Ureter (tissue), 1 donor: ENCODE data around the gene HABP4. TPM values are rescaled to one million over a fixed set of nuclear protein-coding genes. Genes with fewer than 3 reads are reported as not detected.
"Not testable (repeated sequence)": the region's sequence is repeated elsewhere in the genome, so short reads cannot be mapped to it uniquely, and the experiment has no call there.

Experiments
- DNase-seq: peaks from one replicate; pipeline ENCODE4 v3.0.0-alpha.2; 2020; ENCODE audit warnings: low spot score
- total RNA-seq: library from RNA; stranded (reverse); gene quantifications from one replicate; pipeline ENCODE4 v1.2.4, GENCODE V29; 2023
- donor health status: DM: yes; HTN: yes; CAD: no.

The HABP4 gene
- total RNA-seq, 1 donor from 2014 or later, result 13.4 TPM

- no peak for DNase-seq
Observed at GRCh38 chr9:96498796-96499195, 48.8 kb downstream of the HABP4 start.

DNA sequence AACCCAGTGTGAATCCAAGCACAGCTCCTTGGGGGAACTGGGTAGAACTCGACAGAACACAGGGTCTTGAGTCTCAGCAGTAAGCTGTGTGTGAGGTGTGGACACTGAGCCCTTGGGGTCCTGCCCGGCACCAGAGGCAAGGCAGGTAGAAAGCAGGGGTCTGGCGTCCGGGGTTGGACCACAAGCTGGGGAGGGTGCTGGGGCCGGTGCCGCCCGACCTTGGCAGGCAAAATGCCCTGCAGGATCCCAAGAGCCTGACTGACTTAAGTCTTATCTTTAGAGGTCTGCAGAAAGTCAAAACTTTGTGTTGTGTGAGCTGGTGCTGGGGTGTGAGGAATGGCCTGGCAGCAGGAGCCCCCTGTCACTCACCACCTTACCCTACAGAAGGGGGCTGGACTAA is 49.3 kb downstream of the HABP4 start:
- DNase-seq, result no peak

GRCh38 chr9:96500696-96501632 is 51.0 kb downstream of the HABP4 start:
- DNase-seq, result no peak

DNA sequence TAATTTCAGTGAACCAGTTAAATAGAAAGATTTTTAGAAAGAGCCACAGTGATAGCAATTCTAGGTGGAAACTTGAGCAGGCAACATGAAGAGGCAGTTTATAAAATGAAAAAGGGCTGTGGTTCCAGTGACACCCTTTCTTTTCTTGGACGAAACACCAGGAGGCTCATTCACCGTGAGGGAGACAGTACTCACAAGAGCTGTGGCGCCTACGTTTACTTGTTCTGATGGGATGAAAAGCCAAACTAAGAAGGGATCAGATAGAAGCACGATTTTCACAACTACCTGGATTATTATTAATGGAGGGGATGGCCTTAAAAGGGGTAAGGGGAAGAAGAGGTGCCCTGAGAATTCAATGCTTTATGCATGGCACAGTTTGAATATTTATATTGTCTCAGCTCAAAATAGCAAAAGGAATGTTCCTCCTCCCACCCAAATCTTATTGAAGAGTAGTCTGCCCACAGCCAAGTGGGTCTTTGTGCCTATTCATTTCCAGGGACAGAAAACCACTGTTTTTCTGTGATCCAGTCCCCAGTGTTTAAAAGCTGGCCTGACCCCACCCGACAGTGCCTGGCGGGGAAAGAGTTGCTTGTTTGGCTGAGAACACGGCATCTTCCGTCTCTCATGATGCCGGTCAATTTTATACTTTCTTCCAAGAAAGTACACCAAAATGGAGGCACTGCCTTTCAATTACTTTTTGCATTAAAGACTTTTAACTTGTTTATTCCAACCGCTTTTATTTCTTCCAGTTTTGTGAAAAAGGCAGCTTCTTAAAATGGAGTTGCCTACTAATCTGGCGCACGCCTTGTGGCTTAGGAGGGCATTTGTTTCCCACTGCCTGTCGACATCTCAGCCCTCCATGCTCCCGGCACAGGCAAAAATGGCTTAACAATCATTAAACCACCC is 51.9 kb downstream of the HABP4 start:
- DNase-seq, result no peak

DNA sequence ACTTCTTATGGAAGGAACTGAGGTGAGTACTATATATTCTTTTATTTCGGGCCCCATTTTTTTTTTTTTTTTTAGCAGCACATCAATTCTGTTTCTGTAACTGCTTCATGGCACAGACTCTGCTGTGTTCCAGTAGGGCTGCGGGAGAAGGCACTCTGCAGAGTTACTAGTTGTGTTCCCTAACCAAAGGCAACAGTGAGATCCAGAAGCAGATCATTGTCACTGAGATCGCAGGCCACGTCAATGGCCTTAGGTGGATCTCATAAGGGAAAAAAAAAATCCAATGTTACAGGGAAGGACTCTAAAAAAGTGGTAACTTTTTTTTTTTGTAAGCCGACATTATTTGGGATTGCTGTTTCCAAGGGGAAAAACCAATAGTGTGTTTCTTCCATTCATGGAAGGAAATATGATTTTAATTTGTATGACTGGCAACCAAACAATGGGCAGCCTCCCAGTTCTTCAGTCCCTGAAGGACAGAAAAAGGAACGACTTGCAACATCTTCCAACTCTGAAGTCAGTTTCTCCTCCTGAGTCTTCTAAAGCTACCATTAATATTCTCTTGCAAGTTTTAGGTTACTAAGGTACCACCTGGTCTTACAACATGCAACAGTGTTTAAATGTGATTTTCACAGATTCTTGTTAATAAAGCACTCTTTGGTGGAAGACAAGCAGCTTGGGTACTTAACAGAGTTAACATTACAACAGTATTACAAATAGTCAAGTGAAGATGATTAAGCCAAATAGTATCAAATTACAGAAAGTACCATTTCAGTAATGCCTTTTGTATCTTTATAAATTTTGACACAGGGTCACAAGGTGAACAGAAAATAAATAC is 52.8 kb downstream of the HABP4 start:
- DNase-seq, result no peak

GRCh38 chr9:96503374-96503748 is 53.4 kb downstream of the HABP4 start:
- not testable (repeated sequence) for DNase-seq

GRCh38 chr9:96503918-96504317 is 53.9 kb downstream of the HABP4 start:
- no peak for DNase-seq

GRCh38 chr9:96505316-96505991 is 55.5 kb downstream of the HABP4 start:
- no peak for DNase-seq

- DNase-seq, result no peak
Observed at GRCh38 chr9:96508227-96508940, 58.4 kb downstream of the HABP4 start.

DNA sequence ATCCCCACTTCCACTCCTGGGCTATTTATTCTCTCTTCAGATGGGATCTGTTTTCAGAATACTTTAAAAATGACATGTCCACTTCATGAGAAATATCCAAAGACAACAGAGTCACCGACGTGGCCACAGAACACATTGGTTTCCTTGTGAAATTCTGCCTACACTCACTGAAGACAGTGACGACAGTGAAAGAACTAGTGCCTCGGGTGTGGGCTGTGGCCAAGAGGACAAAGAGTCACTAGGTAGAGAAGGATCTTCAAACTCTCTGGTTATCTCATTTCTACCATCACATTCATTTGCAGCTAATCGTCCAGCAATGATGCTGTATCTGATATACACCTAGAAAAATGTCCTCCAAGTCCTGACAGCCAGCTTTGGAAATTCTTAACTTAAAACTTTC is 59.1 kb downstream of the HABP4 start:
- DNase-seq, result no peak

DNA sequence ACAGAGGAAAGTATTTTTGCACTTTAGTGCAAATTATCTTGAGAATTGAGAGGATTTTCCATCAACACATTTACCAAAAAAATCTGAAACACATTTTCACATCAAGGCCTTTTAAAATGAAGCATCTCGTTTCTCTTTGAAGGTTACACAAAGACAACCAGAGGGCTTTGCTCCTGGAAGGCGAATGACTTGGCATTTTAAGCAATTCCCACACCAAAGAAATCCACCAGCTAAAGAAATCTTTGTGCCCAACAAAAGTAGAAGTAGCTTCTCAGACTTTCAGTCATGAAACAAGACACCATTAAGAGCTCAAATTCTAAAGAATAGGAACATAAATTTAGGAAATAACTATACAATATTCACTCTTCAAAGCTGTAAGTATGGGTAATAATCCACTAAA is 59.9 kb downstream of the HABP4 start:
- no peak for DNase-seq

GRCh38 chr9:96510258-96510657 is 60.3 kb downstream of the HABP4 start:
- no peak for DNase-seq

DNA sequence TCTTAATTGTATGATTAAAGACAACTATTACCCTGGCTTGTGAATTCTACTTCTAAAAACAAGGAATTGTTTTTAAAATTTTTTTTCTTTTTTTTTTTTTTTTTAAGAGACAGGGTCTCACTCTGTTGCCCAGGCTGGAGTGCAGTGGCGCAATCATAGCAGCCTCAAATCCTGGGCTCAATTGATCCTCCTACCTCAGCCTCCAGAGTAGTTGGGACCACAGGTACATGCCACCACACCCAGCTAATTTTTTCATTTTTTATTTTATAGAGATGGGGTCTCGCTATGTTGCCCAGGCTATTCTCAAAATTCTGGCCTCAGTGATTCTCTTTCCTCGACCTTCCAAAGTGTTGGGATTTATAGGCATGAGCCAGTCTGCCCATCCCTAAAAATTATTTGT is 62.3 kb downstream of the HABP4 start:
- no peak for DNase-seq

DNA sequence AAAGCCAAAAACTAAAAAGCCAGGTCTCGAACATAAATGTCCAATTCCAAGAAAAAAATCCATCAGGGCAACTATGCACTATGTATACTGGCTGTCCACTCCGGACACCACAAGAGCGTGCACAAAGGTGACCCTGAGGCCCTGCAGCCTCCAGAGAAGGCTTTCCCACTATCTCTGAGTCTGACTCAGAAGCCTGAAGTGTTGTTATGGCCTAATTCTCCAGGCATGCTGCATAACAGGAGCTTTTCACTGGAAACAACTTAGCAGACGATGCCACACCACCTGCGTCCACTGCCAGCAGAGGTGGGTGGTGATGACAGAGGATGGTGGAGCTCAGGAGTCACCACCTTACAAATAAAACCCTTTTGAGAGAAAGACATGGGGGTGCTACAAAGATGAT is 63.7 kb downstream of the HABP4 start:
- no peak for DNase-seq

GRCh38 chr9:96514108-96514799 is 64.3 kb downstream of the HABP4 start:
- no peak for DNase-seq

DNA sequence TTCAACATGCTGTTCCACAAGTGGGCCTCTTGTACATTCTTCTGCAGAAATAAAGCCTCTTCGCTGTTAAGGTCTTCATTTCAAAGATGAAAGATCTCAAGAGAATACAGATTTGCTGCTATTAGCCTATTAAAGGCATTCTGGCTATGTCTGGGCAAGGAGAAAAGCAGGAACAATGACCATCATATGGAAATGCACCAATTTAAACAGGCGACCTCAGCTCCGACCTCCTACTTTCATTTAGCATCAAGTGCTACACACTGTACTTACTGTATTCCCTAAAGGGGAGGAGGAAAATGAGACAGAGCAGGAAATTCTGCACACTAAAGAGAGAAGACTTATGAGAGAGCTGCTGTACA is 64.8 kb downstream of the HABP4 start:
- DNase-seq, result no peak

GRCh38 chr9:96515621-96516470 is 65.9 kb downstream of the HABP4 start:
- DNase-seq, result no peak

DNA sequence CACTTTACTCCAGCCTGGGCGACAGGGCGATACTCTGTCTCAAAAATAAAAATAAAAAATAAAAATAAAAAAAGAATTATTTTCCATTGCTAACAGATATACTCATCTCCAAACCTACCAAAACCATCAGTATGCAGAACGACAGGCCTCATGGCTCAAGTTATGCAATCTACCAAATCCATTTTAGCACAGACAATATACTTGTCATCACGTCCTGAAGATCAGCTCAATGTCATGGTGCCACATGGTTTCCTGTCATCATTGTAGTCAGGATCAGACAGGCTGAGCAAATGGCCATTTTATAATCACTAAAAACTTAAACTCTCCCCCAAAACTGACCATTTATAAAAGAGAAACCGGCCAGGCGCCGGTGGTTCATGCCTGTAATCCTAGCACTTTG is 69.1 kb downstream of the HABP4 start:
- no peak for DNase-seq

DNA sequence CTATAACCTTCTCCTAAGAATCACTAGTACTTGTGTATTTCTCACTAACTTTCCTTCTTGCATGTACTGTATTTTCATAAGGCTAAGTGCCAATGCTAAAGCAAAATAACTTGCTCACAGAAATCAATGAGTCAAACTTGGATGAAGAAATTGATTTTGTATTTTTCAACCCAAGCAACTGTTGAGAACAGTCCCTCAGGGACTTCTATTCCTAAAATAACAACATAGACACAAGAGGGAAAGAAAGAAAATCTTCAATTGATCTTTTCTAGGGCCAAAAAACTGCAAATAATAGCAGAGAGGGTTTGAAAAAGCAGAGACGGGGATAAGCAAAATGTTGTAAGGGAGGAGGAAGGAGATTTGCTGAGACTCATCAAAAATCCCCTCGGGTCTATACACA is 69.8 kb downstream of the HABP4 start:
- no peak for DNase-seq
